DMS114 treated with DMSO at 0.1 percent for 48 hours (cell line): Measurements from ENCODE around the gene BMP6.

Experiments used
- DNase-seq: peaks from one replicate; lab custom pipeline; 2025; ENCODE audit not compliant: unreplicated experiment; lab: John Stamatoyannopoulos, UW

The BMP6 gene

GRCh38 chr6:7823552-7823951 lies 97.7 kb downstream of the BMP6 start:
- DNase-seq, result no peak

GRCh38 chr6:7825986-7826385 lies 100.1 kb downstream of the BMP6 start:
- no peak for DNase-seq

- DNase-seq, result no peak
These were observed 101.2 kb downstream of the BMP6 start for GRCh38 chr6:7827142-7827541.

GRCh38 chr6:7828124-7828523 lies 102.2 kb downstream of the BMP6 start:
- DNase-seq, result no peak

GRCh38 chr6:7832904-7833750 lies 107.2 kb downstream of the BMP6 start:
- DNase-seq, result no peak

GRCh38 chr6:7833751-7834070 lies 107.8 kb downstream of the BMP6 start:
- DNase-seq, result no peak

GRCh38 chr6:7836371-7837026 lies 110.6 kb downstream of the BMP6 start:
- no peak for DNase-seq

- no peak for DNase-seq
These were observed 116.0 kb downstream of the BMP6 start for GRCh38 chr6:7841781-7842468.

GRCh38 chr6:7846966-7847818 lies 121.3 kb downstream of the BMP6 start:
- DNase-seq, result no peak

- DNase-seq, result no peak
These were observed 122.3 kb downstream of the BMP6 start for GRCh38 chr6:7848229-7848628.

- no peak for DNase-seq
These were observed 125.9 kb downstream of the BMP6 start for GRCh38 chr6:7851780-7852179.

GRCh38 chr6:7859591-7859990 lies 133.7 kb downstream of the BMP6 start:
- no peak for DNase-seq

GRCh38 chr6:7865781-7866180 lies 139.9 kb downstream of the BMP6 start:
- no peak for DNase-seq

GRCh38 chr6:7866526-7866925 lies 140.6 kb downstream of the BMP6 start:
- no peak for DNase-seq

- DNase-seq, result no peak
These were observed 143.0 kb downstream of the BMP6 start for GRCh38 chr6:7868926-7869325.

- no peak for DNase-seq
These were observed 152.6 kb downstream of the BMP6 start for GRCh38 chr6:7878401-7878964.

- DNase-seq, result no peak
These were observed 153.1 kb downstream of the BMP6 start for GRCh38 chr6:7879043-7879442.

GRCh38 chr6:7879579-7879978 lies 153.7 kb downstream of the BMP6 start:
- DNase-seq, result no peak

- no peak for DNase-seq
These were observed 154.2 kb downstream of the BMP6 start for GRCh38 chr6:7879980-7880717.

GRCh38 chr6:7880718-7881107 lies 154.8 kb downstream of the BMP6 start:
- no peak for DNase-seq
